SU-DHL-6 (cell line): ENCODE results near the gene CDH23.

Experiments
- CTCF ChIP-seq: fragments of 200-600 bp; sonication (generic); IDR thresholded peaks from one replicate; pipeline ENCODE4 v1.5.1; 2017; ENCODE audit warnings: antibody characterized with exemption, mild to moderate bottlenecking, low read length, moderate library complexity; ENCODE audit not compliant: insufficient read depth, poor library complexity, severe bottlenecking
- EZH2phosphoT487 ChIP-seq: fragments of 200-600 bp; sonication (generic), shearing (Covaris generic); conservative IDR thresholded peaks from 2 replicates; pipeline ENCODE4 v1.6.1; 2018; ENCODE audit warnings: mild to moderate bottlenecking, antibody characterized with exemption, low read length, moderate library complexity, mixed read lengths

GRCh38 chr10:71829896-71830295, 433.2 kb downstream of the CDH23 start:
- TF ChIP-seq CTCF (no peak), EZH2phosphoT487 (no peak)
